ENCODE measurements around the gene METTL2A. TPM values are rescaled to one million over a fixed set of nuclear protein-coding genes. Genes with fewer than 3 reads are reported as not detected.

The METTL2A gene, protein sequence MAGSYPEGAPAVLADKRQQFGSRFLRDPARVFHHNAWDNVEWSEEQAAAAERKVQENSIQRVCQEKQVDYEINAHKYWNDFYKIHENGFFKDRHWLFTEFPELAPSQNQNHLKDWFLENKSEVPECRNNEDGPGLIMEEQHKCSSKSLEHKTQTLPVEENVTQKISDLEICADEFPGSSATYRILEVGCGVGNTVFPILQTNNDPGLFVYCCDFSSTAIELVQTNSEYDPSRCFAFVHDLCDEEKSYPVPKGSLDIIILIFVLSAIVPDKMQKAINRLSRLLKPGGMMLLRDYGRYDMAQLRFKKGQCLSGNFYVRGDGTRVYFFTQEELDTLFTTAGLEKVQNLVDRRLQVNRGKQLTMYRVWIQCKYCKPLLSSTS
- 8.1 and 13.0 TPM in 2 replicates for total RNA-seq

DNA sequence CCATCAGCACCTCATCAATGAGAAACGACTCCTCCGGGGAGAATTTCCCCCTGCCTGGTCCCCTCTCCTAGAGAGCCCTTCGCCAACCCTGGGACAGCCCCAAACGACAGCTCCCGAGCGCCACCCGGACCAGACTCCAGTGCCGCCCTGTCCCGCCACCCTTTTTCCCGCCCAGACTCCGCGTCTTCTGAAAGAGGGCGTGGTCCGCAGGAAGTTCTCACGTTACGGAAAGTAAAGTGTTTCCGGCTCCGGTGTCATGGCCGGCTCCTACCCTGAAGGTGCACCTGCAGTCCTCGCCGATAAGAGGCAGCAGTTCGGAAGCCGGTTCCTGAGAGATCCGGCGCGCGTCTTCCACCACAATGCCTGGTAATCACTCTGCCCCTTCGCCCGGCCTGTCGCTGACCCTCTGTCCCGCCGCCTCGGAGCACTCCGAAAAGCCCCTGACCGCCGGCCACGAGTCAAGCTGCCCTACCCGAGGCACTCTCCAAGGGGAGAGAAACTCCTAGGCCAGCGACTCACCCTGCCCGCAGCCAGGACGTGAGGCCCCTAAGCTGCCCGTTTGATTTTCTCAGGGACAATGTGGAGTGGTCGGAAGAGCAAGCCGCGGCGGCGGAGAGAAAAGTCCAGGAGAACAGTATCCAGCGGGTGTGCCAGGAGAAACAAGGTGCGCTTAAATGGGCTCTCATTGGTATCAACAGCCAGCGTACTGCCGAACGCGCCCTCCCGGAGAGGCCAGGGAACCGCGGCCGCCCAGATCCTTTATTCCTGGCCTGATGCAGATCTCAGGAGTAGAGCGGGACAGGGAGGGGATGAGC lies at the start of gene METTL2A:
Gene METTL2A, plus strand, starts transcription at position 251 of the 815 bp plus-strand sequence. Its CDS starts 6 bp downstream, at position 257.

DNA sequence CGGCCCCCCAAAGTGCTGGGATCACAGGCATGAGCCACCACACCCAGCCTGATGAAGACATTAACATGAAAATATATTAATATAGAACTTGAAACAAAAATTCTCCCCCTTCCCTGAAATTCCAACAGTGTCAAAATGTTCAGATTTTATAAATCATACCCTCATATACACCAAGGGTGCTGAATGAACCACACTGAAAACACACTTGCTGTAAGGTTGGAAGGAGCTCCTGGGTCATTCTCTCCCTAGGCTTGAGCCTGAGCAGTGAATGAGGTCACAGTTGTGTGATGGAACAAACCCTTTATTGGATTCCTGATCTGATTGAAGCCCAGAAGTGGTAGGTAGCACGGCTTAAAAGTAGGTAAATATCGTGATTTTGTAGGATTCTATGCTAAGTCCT lies 43.4 kb upstream of the METTL2A start, which contains the start of gene EFCAB3:
Gene EFCAB3, plus strand, starts transcription at position 301 of the 400 bp plus-strand sequence. CDS start 2,427 bp downstream, outside the sequence.

DNA sequence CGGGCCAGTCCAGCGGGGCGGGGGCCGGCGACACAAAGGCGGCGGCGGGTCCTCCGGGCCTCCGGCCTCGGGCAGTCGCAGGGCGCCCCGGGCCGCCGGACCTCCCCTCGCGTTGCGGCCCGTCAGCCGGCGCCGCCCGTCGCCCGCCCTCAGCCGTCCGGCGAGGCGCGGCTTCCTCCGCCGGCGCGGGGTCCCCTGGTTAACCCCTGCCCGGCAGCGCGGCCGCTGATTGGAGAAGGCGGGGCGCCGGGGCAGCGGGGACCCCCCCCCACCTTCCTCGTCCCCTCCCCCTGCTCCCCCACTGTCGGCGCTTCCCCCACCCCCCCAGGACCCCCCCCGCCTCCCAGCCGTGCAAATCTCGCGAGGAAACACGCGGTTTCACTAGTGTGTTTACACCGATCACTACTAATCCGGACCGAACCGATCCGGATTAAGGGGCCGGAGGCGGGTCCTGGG lies 54.8 kb downstream of the METTL2A start, which contains the start of gene TLK2:
Gene TLK2, plus strand, starts transcription at position 402 of the 456 bp plus-strand sequence. CDS start 2,301 bp downstream, outside the sequence.

Other genes with a start within 250 kb of the METTL2A start
- gene EFCAB3, start 43.3 kb upstream of the METTL2A start, total RNA-seq: not detected in 2 replicates
- gene TLK2, start 54.9 kb downstream of the METTL2A start, total RNA-seq: 17.9 and 22.0 TPM in 2 replicates
- gene MRC2, start 203.8 kb downstream of the METTL2A start, total RNA-seq: 355 and 361 TPM in 2 replicates